Fibroblast of mammary gland (primary cell): ENCODE results near the gene ZNF346.

ENCODE experiments used
- DNase-seq: peaks from one replicate; pipeline ENCODE4 v3.0.0-alpha.2; 2010; ENCODE audit warnings: low read depth
- H3K4me3 ChIP-seq: 2 replicates; pipeline ENCODE4 v1.5.1; 2011; ENCODE audit warnings: low read depth, mild to moderate bottlenecking, low read length, moderate library complexity; ENCODE audit not compliant: control insufficient read depth
- CTCF ChIP-seq: conservative IDR thresholded peaks from 2 replicates; pipeline ENCODE4 v1.5.1; 2011; ENCODE audit warnings: low read depth, low read length, inconsistent platforms; ENCODE audit not compliant: control insufficient read depth, insufficient read depth

The ZNF346 gene

GRCh38 chr5:177105691-177106476 is 83.4 kb downstream of the ZNF346 start:
- no peak for TF ChIP-seq CTCF
- DNase-seq = no peak
- H3K4me3 ChIP-seq = no peak overlapping the region

GRCh38 chr5:177107159-177107558 is 84.7 kb downstream of the ZNF346 start:
- no peak overlapping the region for H3K4me3 ChIP-seq
- TF ChIP-seq CTCF = no peak
- DNase-seq = no peak

GRCh38 chr5:177109810-177110209 is 87.3 kb downstream of the ZNF346 start:
- no peak overlapping the region for H3K4me3 ChIP-seq
- TF ChIP-seq CTCF = no peak
- no peak for DNase-seq

GRCh38 chr5:177111720-177112394 is 89.4 kb downstream of the ZNF346 start:
- DNase-seq = peak; percentile 27
- no peak overlapping the region for H3K4me3 ChIP-seq
- peak; percentile 94 for TF ChIP-seq CTCF

- no peak for DNase-seq
- no peak for TF ChIP-seq CTCF
- H3K4me3 ChIP-seq = no peak overlapping the region
Measured at GRCh38 chr5:177112589-177113220, 90.2 kb downstream of the ZNF346 start.

GRCh38 chr5:177113566-177114424 is 91.3 kb downstream of the ZNF346 start:
- H3K4me3 ChIP-seq = no peak overlapping the region
- TF ChIP-seq CTCF = peak; percentile 100
- DNase-seq = peak; percentile 75
